ENCODE measurements around the gene NSL1.
"Not testable (repeated sequence)": the region's sequence is repeated elsewhere in the genome, so short reads cannot be mapped to it uniquely, and the experiment has no call there.

The NSL1 gene

GRCh38 chr1:212779086-212779485 lies 12.5 kb downstream of the NSL1 start:
- H3K9ac ChIP-seq (ENCODE audit: low read length); H3K36me3 ChIP-seq (ENCODE audit: control insufficient read depth, insufficient read depth, low read length); H3K27ac ChIP-seq (ENCODE audit: low read depth, low read length); H3K27me3 ChIP-seq (ENCODE audit: control insufficient read depth, insufficient read depth, low read length); H3K4me1 ChIP-seq (ENCODE audit: control insufficient read depth, insufficient read depth, low read length); H3K4me3 ChIP-seq (ENCODE audit: low read length): not testable (repeated sequence)

GRCh38 chr1:212777151-212777550 lies 14.4 kb downstream of the NSL1 start:
- Histone ChIP-seq H3K27ac (ENCODE audit: low read depth, low read length) (no peak overlapping the region), H3K9ac (ENCODE audit: low read length) (no peak overlapping the region), H3K36me3 (ENCODE audit: control insufficient read depth, insufficient read depth, low read length) (peaks cover 2% of the 10 kb centered on the region), H3K27me3 (ENCODE audit: control insufficient read depth, insufficient read depth, low read length) (no peaks in the 10 kb centered on the region), H3K4me3 (ENCODE audit: low read length) (no peak overlapping the region), H3K4me1 (ENCODE audit: control insufficient read depth, insufficient read depth, low read length) (no peaks in the 10 kb centered on the region)

- H3K9ac ChIP-seq (ENCODE audit: low read length): no peak overlapping the region
- no peak overlapping the region for H3K27ac ChIP-seq (ENCODE audit: low read depth, low read length)
- no peaks in the 10 kb centered on the region for H3K4me1 ChIP-seq (ENCODE audit: control insufficient read depth, insufficient read depth, low read length)
- no peak overlapping the region for H3K4me3 ChIP-seq (ENCODE audit: low read length)
- H3K27me3 ChIP-seq (ENCODE audit: control insufficient read depth, insufficient read depth, low read length): no peaks in the 10 kb centered on the region
- peaks cover 2% of the 10 kb centered on the region for H3K36me3 ChIP-seq (ENCODE audit: control insufficient read depth, insufficient read depth, low read length)
Observed at GRCh38 chr1:212775241-212775640, 16.3 kb downstream of the NSL1 start.

- Histone ChIP-seq H3K4me1 (ENCODE audit: control insufficient read depth, insufficient read depth, low read length) (no peaks in the 10 kb centered on the region), H3K27ac (ENCODE audit: low read depth, low read length) (no peak overlapping the region), H3K4me3 (ENCODE audit: low read length) (no peak overlapping the region), H3K36me3 (ENCODE audit: control insufficient read depth, insufficient read depth, low read length) (peaks cover 2% of the 10 kb centered on the region), H3K9ac (ENCODE audit: low read length) (no peak overlapping the region), H3K27me3 (ENCODE audit: control insufficient read depth, insufficient read depth, low read length) (no peaks in the 10 kb centered on the region)
Observed at GRCh38 chr1:212774584-212774983, 17.0 kb downstream of the NSL1 start.

- Histone ChIP-seq H3K4me1 (ENCODE audit: control insufficient read depth, insufficient read depth, low read length) (no peaks in the 10 kb centered on the region), H3K27ac (ENCODE audit: low read depth, low read length) (no peak overlapping the region), H3K9ac (ENCODE audit: low read length) (no peak overlapping the region), H3K27me3 (ENCODE audit: control insufficient read depth, insufficient read depth, low read length) (no peaks in the 10 kb centered on the region), H3K4me3 (ENCODE audit: low read length) (no peak overlapping the region), H3K36me3 (ENCODE audit: control insufficient read depth, insufficient read depth, low read length) (peaks cover 2% of the 10 kb centered on the region)
Observed at GRCh38 chr1:212773011-212773410, 18.6 kb downstream of the NSL1 start.

GRCh38 chr1:212771341-212771740 lies 20.2 kb downstream of the NSL1 start:
- no peaks in the 10 kb centered on the region for H3K4me1 ChIP-seq (ENCODE audit: control insufficient read depth, insufficient read depth, low read length)
- H3K36me3 ChIP-seq (ENCODE audit: control insufficient read depth, insufficient read depth, low read length): no peaks in the 10 kb centered on the region
- no peaks in the 10 kb centered on the region for H3K27me3 ChIP-seq (ENCODE audit: control insufficient read depth, insufficient read depth, low read length)
- H3K9ac ChIP-seq (ENCODE audit: low read length): no peak overlapping the region
- no peak overlapping the region for H3K4me3 ChIP-seq (ENCODE audit: low read length)
- no peak overlapping the region for H3K27ac ChIP-seq (ENCODE audit: low read depth, low read length)

GRCh38 chr1:212769459-212770167 lies 22.0 kb downstream of the NSL1 start:
- Histone ChIP-seq H3K9ac (ENCODE audit: low read length) (no peak overlapping the region), H3K4me1 (ENCODE audit: control insufficient read depth, insufficient read depth, low read length) (no peaks in the 10 kb centered on the region), H3K36me3 (ENCODE audit: control insufficient read depth, insufficient read depth, low read length) (no peaks in the 10 kb centered on the region), H3K27me3 (ENCODE audit: control insufficient read depth, insufficient read depth, low read length) (no peaks in the 10 kb centered on the region), H3K4me3 (ENCODE audit: low read length) (no peak overlapping the region), H3K27ac (ENCODE audit: low read depth, low read length) (no peak overlapping the region)

GRCh38 chr1:212766825-212767224 lies 24.8 kb downstream of the NSL1 start:
- H3K27me3 ChIP-seq (ENCODE audit: control insufficient read depth, insufficient read depth, low read length); H3K4me3 ChIP-seq (ENCODE audit: low read length); H3K4me1 ChIP-seq (ENCODE audit: control insufficient read depth, insufficient read depth, low read length); H3K36me3 ChIP-seq (ENCODE audit: control insufficient read depth, insufficient read depth, low read length); H3K9ac ChIP-seq (ENCODE audit: low read length); H3K27ac ChIP-seq (ENCODE audit: low read depth, low read length): not testable (repeated sequence)

GRCh38 chr1:212764718-212765281 lies 26.8 kb downstream of the NSL1 start:
- not testable (repeated sequence) for H3K27ac ChIP-seq (ENCODE audit: low read depth, low read length); H3K9ac ChIP-seq (ENCODE audit: low read length); H3K4me1 ChIP-seq (ENCODE audit: control insufficient read depth, insufficient read depth, low read length); H3K36me3 ChIP-seq (ENCODE audit: control insufficient read depth, insufficient read depth, low read length); H3K27me3 ChIP-seq (ENCODE audit: control insufficient read depth, insufficient read depth, low read length); H3K4me3 ChIP-seq (ENCODE audit: low read length)

GRCh38 chr1:212762839-212763238 lies 28.7 kb downstream of the NSL1 start:
- no peaks in the 10 kb centered on the region for H3K36me3 ChIP-seq (ENCODE audit: control insufficient read depth, insufficient read depth, low read length)
- no peak overlapping the region for H3K4me3 ChIP-seq (ENCODE audit: low read length)
- no peaks in the 10 kb centered on the region for H3K4me1 ChIP-seq (ENCODE audit: control insufficient read depth, insufficient read depth, low read length)
- H3K27me3 ChIP-seq (ENCODE audit: control insufficient read depth, insufficient read depth, low read length): no peaks in the 10 kb centered on the region
- H3K9ac ChIP-seq (ENCODE audit: low read length): no peak overlapping the region
- H3K27ac ChIP-seq (ENCODE audit: low read depth, low read length): no peak overlapping the region

GRCh38 chr1:212762234-212762633 lies 29.3 kb downstream of the NSL1 start:
- Histone ChIP-seq H3K27me3 (ENCODE audit: control insufficient read depth, insufficient read depth, low read length) (no peaks in the 10 kb centered on the region), H3K36me3 (ENCODE audit: control insufficient read depth, insufficient read depth, low read length) (no peaks in the 10 kb centered on the region), H3K4me1 (ENCODE audit: control insufficient read depth, insufficient read depth, low read length) (no peaks in the 10 kb centered on the region), H3K27ac (ENCODE audit: low read depth, low read length) (no peak overlapping the region), H3K4me3 (ENCODE audit: low read length) (no peak overlapping the region), H3K9ac (ENCODE audit: low read length) (no peak overlapping the region)

- Histone ChIP-seq H3K4me1 (ENCODE audit: control insufficient read depth, insufficient read depth, low read length) (no peaks in the 10 kb centered on the region), H3K27ac (ENCODE audit: low read depth, low read length) (no peak overlapping the region), H3K36me3 (ENCODE audit: control insufficient read depth, insufficient read depth, low read length) (no peaks in the 10 kb centered on the region), H3K9ac (ENCODE audit: low read length) (no peak overlapping the region), H3K4me3 (ENCODE audit: low read length) (no peak overlapping the region), H3K27me3 (ENCODE audit: control insufficient read depth, insufficient read depth, low read length) (no peaks in the 10 kb centered on the region)
Observed at GRCh38 chr1:212760126-212760823, 31.3 kb downstream of the NSL1 start.

GRCh38 chr1:212759683-212760082 lies 31.9 kb downstream of the NSL1 start:
- no peaks in the 10 kb centered on the region for H3K36me3 ChIP-seq (ENCODE audit: control insufficient read depth, insufficient read depth, low read length)
- H3K4me3 ChIP-seq (ENCODE audit: low read length): no peak overlapping the region
- no peak overlapping the region for H3K27ac ChIP-seq (ENCODE audit: low read depth, low read length)
- H3K9ac ChIP-seq (ENCODE audit: low read length): no peak overlapping the region
- no peaks in the 10 kb centered on the region for H3K27me3 ChIP-seq (ENCODE audit: control insufficient read depth, insufficient read depth, low read length)
- H3K4me1 ChIP-seq (ENCODE audit: control insufficient read depth, insufficient read depth, low read length): no peaks in the 10 kb centered on the region

Data from rectal smooth muscle tissue (tissue), 1 donor.